Upper lobe of left lung (tissue), 4 donors: ENCODE data around the gene PPP1R18.

ENCODE experiments used
- CTCF ChIP-seq, 6 experiments: fragments of 450-650 bp in 4 of 6; fragments of 200-600 bp in 2 of 6; sonication (generic) in 2 of 6; IDR thresholded peaks; one replicate each; pipeline ENCODE4 v1.5.1; 2016 to 2019; ENCODE audit warnings: antibody characterized with exemption in 6 of 6
- EP300 ChIP-seq, 4 donors: sonication (generic); formaldehyde crosslinking; IDR thresholded peaks; one replicate each; pipeline ENCODE4 v1.5.1; 2017; ENCODE audit warnings: antibody characterized with exemption in 4 of 4, control low read depth in 2 of 4
- POLR2AphosphoS5 ChIP-seq, 2 donors: sonication (generic); formaldehyde crosslinking; IDR thresholded peaks; one replicate each; pipeline ENCODE4 v1.5.1; 2017; ENCODE audit warnings: antibody characterized with exemption in 2 of 2

GRCh38 chr6:30714263-30714662, 27.8 kb upstream of the PPP1R18 start:
- TF ChIP-seq CTCF (IDR thresholded peaks at IDR 0.05) (no peak), EP300 (IDR thresholded peaks at IDR 0.05) (no peak), POLR2AphosphoS5 (IDR thresholded peaks at IDR 0.05) (no peak)
